Activated CD8-positive, alpha-beta memory T cell treated with anti-CD3 and anti-CD28 coated beads, Interleukin-2, amount 50 U/mL, for 1 hour (primary cell): ENCODE results near the gene RRAS.
"Not testable (repeated sequence)": the region's sequence is repeated elsewhere in the genome, so short reads cannot be mapped to it uniquely, and the experiment has no call there.

Experiments
- DNase-seq: peaks from one replicate; pipeline ENCODE4 v3.0.0-alpha.2; 2020; ENCODE audit errors: extremely low read depth

Gene RRAS

DNA sequence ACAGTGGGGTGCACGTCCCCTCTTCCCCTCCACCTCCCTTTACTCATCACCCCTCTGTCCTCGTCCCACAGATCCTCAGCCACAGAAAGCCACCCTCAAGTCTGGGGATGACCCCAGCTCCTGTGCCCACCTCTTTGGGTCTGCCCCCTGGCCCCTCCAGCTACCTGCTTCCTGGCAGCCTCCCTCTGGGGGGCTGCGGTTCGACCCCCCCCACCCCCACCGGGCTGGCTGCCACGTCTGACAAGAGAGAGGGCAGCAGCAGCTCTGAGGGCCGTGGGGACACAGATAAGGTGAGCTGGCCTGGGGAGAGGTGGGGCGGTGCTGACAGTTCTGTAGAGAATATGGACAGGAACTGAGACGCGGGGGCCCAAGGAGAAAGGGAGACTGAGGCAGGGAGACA is 14.6 kb upstream of the RRAS start:
- no peak for DNase-seq

DNA sequence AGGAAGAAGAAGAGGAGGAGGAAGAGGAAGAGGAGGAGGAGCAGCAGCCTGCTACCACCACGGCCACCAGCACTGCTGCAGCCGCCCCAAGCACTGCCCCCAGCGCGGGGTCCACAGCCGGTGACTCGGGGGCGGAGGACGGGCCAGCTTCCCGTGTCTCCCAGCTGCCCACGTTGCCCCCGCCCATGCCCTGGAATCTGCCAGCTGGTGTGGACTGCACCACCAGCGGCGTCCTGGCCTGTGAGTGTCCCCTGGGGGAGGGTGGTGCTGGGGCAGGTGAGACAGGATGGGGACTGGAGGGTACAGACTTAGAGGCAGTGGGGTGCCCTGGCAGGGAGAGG is 13.5 kb upstream of the RRAS start:
- DNase-seq, result no peak

DNA sequence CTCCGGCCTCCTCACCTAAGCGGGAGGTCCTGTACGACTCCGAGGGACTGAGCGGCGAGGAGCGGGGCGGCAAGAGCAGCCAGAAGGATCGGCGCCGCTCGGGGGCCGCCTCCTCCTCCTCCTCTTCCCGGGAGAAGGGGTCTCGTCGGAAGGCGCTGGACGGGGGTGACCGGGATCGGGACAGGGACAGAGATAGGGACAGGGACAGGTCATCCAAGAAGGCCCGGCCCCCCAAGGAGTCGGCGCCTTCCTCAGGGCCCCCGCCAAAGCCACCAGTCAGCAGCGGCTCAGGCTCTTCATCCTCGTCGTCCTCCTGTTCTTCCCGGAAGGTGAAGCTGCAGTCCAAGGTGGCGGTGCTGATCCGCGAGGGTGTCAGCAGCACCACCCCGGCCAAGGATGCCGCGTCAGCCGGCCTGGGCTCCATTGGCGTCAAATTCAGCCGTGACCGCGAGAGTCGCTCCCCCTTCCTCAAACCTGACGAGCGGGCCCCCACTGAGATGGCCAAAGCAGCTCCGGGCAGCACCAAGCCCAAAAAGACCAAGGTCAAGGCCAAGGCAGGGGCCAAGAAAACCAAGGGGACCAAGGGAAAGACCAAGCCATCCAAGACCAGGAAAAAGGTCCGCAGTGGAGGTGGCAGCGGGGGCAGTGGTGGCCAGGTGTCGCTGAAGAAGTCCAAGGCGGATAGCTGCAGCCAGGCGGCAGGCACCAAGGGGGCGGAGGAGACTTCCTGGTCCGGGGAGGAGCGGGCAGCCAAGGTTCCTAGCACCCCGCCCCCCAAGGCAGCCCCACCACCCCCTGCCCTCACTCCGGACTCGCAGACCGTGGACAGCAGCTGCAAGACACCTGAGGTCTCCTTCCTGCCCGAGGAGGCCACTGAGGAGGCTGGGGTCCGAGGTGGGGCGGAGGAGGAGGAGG is 12.9 kb upstream of the RRAS start:
- DNase-seq, result no peak

DNA sequence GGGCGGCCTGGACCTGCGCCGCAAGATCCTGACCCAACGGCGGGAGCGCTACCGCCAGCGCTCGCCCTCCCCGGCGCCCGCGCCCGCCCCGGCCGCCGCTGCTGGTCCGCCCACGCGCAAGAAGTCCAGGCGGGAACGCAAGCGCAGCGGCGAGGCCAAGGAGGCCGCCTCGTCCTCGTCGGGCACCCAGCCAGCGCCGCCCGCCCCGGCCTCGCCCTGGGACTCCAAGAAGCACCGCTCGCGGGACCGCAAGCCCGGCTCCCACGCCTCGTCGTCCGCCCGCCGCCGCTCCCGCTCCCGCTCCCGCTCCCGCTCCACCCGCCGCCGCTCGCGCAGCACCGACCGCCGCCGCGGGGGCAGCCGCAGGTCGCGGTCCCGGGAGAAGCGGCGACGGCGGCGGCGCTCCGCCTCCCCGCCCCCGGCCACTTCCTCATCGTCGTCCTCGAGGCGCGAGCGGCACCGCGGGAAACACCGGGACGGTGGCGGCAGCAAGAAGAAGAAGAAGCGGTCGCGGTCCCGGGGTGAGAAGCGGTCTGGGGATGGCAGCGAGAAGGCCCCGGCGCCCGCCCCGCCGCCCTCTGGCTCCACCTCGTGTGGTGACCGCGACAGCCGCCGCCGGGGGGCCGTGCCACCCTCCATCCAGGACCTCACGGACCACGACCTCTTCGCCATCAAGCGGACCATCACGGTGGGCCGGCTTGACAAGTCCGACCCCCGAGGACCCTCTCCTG is 12.0 kb upstream of the RRAS start:
- no peak for DNase-seq

DNA sequence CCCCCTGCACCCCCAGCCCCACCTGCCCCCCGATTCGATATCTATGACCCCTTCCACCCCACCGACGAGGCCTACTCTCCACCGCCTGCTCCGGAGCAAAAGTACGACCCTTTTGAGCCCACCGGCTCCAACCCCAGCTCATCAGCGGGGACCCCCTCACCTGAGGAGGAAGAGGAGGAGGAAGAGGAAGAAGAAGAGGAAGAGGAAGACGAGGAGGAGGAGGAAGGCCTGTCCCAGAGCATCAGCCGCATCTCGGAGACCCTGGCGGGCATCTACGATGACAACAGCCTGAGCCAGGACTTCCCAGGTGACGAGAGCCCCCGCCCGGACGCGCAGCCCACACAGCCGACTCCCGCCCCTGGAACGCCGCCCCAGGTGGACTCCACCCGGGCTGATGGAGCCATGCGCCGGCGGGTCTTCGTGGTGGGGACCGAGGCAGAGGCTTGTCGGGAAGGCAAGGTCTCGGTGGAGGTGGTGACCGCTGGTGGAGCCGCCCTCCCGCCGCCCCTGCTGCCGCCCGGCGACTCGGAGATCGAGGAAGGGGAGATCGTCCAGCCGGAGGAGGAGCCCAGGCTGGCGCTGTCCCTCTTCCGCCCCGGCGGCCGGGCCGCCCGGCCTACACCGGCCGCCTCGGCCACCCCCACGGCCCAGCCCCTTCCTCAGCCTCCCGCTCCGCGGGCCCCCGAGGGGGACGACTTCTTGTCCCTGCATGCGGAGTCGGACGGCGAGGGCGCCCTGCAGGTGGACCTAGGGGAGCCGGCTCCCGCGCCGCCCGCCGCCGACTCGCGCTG is 11.3 kb upstream of the RRAS start:
- DNase-seq, result no peak

DNA sequence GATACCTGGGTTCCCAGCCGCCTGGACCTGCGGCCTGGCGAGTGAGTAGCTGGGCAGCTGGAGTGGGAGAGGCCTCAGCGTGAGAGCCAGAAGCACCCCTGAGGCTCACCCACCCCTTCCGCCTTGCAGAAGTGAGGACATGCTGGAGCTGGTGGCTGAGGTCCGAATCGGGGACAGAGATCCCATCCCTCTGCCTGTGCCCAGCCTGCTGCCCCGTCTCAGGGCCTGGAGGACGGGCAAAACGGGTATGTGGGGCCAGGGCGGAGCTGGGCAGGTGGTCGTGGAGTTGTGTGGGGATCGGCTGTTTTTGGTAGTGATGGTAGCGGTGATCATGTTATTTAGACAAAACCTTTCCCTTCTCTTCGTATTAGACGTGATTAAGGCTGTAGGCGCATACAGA is 6.6 kb upstream of the RRAS start:
- DNase-seq, result no peak

DNA sequence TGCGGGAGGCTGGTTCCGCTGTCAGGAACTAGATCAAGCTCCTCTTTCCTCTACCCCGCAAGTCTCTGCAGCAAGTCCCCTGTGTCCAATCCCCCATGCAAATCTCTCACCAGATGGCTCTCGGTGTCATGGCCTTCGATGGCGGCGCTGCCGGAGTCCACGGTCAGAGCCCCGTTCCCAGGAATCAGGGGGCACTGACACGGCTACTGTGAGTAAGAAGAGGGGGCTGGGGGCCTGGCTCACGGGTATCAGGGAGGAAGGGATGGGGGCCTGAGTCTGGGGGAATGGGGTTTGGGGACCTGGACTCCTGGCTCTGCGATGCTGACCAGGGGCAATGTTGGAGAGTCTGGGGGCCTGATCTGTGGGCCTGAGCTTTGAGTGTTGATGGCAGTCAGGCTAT is 6.1 kb upstream of the RRAS start:
- no peak for DNase-seq

DNA sequence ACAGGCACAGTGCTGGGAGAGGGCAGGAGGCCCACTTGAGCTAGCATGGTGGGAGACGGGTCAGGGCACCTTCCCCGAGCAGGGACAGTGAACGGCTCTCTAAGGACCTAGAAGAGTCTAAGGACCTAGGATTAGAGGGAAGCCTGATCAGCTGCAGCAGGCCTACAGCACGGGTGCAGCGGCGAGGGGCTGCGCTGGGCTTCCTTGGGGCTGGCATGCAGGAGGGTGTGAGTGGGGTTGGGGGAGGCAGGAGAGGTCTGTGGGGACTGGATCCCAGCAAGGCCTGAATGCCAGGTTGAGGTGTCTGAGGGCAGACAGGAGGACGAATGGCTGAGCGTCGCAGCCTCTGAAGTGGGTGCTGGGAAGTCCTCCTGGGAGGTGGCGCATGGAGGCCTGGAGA is 5.6 kb upstream of the RRAS start:
- no peak for DNase-seq

DNA sequence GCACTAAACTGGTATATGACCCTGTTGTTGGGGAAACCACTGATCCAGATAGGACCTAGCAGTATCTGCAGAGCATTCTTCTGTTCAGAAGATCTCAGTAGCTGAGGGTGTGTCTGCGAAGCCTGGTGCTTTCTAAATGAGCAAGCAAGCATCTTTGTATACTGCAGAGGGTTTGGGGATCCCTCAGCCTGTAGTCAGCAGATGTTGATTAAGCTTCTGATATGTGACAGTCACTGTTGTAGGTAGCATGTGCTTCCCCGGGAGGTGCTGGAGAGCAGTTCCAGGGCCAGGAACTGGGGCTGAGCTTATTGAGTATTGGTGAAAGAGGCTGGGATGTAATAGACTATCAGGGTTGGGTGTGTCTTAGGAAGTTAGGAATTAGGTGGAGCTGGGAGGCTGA is 3.5 kb upstream of the RRAS start:
- DNase-seq, result no peak

DNA sequence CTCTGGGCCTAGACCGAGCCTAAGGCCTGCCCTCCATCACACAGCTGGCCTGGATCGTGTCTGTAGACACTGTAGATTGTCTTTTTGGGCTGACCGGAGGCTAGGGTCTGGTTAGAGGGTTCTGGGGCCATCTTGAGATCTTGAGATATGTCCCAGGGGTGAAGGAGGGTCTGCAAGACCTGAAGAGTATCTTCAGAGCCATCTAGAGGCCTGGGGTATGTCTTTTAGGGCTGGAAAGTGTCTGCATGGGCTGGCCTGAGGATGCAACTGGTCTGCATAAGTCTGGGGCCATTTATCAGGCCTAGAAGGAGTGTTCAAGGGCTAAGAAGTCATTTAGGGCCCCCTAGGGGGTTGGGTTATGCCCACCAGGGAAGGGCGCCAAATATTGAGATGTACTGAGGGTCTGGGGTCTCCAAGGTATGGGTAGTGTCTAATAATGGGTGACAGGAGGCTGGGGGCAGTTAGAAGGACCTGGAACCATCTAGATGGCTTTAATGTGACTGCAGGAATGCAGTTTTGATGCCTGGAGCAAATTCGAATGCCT is 2.6 kb upstream of the RRAS start:
- DNase-seq, result no peak

DNA sequence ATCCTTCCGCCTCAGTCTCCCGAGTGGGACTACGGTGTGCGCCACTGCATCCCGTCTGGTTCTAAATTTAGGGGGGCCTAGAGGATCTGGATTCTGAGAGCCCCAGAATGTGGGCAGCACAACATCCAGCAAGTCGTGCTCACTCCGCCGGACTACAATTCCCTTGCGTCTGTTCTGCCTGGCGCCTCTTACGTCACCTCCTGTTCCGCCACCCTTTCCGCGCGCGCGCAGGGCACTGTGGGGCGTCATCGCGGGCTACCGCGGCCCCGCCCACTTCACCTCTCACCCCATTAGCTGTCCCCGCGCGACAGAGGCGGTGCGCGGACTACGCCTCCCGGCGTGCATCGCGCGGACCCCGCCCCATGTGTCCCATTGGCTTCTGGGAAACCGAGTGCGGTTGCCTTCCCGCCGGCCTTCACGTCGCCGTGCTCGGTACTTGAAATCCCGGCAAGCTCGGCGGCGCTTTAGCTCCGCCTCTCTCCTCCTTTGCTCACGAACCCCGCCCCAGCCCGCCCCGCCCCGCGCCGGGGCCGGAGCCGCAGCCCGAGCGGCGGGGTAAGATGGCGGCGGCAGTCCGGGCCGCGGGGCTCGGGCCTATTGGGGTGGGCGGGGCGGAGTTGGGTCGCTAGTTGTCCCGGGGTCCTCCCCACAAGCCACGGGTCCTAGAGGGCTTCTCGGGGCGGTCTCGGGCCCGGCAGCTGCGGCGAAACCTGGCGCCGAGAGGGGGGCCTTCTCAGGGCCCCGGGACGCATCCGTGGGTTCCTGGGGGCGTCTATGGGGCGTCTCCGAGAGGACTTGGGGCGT is 1.9 kb upstream of the RRAS start, which contains the start of gene SCAF1:
TSS of gene SCAF1 (plus strand) at position 522 of the 804 bp plus-strand sequence. CDS start 2,818 bp downstream, outside the sequence.
- peak; percentile 97 for DNase-seq

DNA sequence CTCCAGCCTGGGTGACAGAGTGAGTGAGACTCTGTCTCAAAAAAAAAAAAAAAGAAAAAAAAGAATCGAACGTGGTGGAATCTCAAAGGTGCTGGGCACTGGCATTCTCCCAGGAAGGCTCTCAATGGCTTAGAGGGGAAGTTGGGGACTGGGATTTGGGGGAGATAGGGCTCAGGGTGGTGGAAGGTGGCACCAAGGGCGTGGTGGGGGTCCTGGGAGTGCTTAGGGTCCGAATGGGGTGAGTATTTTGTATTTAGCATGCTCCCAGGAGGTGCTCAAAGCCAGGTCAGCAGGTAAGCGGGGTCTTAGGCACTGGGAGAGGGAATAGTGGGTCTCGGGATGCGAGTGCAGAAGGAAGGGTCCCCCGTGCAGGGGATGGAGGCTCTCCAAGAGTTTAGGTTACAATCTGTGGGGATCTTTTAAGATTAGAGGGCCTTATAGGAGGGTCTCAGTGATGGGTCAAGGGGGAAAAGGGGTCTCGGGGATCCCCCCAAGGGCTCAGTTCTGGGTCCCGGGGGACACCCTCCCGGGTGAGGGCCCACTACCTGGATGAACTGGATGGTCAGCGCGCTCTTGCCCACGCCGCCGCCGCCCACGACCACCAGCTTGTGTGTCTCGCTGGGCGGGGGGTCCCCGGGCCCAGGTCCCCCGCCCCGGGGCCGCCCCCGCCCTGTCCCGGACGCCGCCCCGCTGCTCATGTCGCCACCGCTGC is 386 bp downstream of the RRAS start:
- DNase-seq, result no peak

DNA sequence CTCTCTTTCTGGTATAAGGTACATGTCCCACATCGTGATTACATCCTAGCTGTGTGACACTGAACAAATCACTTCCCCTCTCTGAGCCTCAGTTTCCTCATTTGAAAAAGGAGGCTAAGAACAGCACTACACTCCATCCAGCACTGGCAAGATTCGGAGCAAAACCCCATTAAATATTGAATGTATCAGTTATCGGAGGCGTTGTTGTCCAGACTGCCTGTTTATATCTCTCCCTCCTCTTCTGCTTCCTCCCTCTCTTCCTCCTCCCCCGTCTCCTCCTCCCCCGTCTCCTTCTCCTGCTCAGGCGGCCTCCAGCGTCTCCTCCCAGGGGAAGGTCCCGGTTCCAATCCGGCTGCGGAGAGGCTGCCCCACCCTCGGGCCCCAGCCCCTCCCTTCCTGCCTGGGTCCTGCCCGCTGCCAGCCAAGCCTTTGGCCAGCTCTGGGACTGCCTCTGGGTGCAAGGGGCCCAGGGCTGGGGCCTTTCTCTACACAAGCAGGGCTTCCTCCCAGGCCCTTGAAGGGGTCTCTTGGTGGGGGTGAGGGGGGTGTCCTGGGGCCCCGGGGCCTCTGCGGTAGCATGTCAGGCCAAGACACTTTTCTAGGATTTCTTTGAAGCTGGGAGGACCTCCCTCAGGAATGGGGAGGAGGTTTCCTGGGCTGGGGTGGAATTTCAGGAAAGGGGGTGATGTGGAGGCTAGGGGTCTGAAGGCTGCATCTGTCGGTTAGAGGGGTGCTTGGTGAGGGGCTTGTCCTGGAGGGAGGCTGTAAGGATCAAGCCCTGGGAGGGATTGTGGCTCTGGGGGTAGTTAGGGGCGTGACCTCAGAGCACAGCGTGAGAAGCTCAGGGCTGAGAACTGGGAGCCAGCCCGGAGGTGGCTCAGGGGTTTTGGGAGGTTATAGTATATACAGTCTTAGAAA is 1.9 kb downstream of the RRAS start:
- DNase-seq, result no peak

DNA sequence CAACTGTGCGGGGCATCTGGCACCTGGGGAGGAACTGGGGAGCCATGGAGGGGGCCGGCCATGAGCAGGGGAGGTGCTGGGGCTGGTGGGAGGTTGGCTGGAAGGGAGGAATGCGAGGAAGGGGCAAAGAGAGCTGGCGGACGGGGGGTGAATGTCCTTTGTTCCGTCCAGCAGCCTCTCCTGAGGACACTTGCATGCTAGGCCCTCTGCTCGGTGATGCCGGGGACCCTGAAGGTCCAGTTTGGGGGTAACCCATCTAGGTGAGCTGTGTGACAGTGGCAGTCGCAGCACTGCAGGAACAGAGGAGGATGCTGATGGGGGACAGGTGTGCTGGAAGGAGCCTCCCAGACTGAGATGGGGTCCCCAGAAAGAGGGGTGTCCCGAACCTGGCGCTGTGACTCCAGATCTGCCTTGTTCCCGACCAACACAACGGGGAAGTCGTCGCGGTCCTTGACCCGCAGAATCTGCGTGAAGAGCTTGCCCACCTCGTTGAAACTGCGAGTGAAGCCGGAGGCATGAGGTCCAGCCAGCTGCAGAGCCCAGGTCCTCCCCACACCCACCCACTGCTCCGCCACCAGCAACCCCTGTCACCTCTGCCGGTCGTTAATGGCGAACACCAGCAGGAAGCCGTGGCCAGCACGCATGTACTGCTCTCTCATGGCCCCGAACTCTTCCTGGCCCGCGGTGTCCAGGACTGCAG is 3.6 kb downstream of the RRAS start:
- no peak for DNase-seq

DNA sequence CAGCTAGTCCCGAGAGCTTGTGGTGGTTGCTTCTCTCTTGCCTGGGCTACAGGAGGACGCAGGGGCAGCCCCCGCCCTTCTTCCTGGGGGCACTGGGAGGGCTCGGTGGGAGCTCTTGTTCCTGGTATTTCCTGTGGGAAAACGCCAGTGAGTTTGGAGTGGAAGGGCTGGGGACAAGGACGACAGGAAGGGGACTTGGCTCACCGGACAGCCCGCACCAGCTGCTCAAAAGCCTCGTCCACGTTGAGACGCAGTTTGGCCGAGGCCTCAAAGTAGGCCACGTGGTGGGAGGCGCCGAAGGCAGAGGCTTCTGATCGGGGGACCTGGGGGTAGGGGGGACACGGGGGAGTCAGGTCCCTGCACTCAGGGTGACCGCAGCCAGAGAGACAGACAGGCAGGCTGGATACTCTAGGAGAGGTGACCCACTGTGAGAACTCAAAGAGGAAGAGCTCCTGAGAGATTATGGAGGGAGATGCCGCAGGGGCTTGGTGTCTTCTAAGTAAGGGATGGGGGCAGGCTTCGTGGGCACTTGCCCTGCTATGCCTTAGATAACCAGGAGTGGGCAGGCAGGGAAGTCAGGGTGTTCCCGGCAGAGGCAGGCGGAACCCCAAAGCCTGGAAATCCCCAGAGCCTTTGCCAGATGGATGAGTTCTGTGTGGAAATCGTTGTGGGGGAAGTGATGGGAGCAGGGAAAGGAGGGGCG is 4.3 kb downstream of the RRAS start:
- DNase-seq, result no peak

DNA sequence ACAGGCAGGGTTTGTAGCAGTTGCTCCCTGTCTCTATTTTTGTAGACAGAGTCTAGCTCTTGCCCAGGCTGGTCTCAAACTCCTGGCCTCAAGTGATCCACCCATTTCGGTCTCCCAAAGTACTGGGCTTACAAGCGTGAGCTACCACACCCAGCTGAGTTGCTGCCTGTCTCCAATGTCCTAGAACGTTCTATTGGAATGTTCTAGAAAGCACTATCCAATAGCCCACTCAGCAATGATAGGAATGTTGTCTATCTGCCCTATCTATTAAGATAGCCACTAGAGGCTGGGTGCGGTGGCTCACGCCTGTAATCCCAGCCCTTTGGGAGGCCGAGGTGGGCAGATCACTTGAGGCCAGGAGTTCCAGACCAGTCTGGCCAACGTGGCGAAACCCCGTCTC is 6.7 kb downstream of the RRAS start:
- DNase-seq, result not testable (repeated sequence)

DNA sequence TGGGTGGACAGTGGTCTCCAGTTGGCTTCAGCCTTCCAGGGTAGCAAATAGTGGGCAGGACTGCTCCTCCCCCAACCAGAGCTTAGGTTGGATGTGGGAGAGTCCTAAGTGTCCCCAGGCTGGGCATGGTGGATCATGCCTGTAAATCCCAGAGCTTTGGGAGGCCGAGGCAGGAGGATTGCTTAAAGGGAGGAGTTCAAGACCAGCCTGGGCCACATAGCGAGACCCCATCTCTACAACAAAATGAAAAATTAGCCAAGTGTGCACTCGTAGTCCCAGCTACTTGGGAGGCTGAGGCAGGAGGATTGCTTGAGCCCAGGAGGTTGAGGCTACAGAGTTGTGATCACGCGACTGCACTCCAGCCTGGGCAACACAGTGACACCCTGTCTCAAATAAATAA is 7.4 kb downstream of the RRAS start:
- DNase-seq, result no peak

DNA sequence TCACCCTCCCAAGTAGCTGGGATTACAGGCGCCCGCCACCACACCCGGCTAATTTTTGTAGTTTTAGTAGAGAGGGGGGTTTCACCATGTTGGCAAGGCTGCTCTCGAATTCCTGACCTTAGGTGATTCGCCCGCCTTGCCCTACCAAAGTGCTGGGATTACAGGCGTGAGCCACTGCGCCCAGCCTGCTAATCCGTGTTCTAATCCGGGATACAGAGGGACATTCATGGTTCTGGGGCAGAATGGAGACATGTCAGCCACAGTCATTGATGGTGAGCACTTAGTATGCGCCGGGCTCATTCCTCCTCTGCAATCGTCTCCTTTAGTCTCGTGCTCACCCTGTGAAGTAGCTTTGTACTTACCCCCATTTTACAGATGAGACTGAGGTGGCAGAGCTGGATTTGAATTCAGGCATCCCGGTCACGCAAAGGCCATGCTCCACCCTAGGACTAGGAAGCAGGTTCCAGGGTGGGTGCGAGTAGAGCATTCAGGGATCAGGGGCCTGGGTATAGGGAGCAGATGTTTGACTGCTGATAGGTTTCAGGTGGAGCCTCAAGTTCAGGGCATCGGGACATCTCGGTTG is 8.2 kb downstream of the RRAS start:
- DNase-seq, result no peak
